HUDEP-2 (cell line): Measurements from ENCODE around the gene CFAP73.
A peak's percentile ranks its signal among the peaks of the same experiment; 100 is the strongest.
"Not testable (repeated sequence)": the region's sequence is repeated elsewhere in the genome, so short reads cannot be mapped to it uniquely, and the experiment has no call there.

Source experiments
- DNase-seq, 76 experiments: peaks; one replicate each; lab custom pipeline; 2025; ENCODE audit not compliant: unreplicated experiment in 76 of 76; lab: John Stamatoyannopoulos, UW

CFAP73 gene

DNA sequence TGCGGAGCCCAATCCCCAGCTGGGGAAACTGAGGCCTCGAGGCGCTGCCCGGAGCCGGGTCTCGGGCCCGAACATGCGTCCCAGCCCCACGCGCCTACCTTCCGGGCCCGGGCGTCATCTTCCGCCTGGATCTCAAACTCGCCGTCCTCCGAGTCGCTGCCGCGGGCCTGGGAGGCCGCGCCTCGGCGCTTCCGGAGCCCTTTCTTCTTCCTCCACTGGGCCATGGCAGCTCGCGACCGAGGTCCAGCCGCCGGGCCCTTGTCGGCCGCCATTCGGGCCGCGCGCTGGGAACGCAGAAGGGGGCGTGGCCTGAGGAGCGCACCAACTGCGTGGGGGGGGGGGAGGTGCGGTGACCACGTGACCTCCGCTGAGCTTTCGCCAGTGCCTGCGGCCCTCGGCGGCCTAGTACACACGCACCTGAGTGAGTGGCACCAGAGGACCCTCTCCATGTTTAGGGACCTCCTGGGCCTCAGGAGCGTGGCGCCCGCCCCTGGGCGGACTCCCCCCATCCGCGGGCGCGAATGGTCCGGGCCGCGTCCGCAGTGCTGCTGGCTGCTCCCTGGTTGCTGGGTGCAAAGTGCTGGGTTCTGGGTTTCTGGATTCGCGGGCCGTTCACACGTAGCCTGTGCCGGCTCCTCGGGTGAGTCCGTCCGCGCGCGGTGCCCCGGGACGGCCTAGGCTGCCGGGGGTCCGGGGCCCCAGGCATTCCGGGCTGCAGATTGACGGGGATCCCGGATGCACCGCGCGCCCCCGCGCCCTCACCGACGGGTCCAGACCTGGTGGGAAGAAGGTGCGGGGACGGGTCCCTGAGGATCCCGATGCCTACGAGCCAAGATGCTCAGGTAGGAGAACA lies 35.9 kb downstream of the CFAP73 start, which contains the start of the genes DDX54 and RITA1:
Gene DDX54 (minus strand): TSS at position 299 of the 853 bp plus-strand sequence. CDS start 27 bp downstream, at position 272.
Gene RITA1 (plus strand): TSS at position 542 of the 853 bp plus-strand sequence. CDS start 1,026 bp downstream, outside the sequence.
- DNase-seq, result peak in 72 of 76 experiments; percentile 20 to 96 (median 71)

GRCh38 chr12:113186033-113186365 lies 36.5 kb downstream of the CFAP73 start:
- peak in 16 of 76 experiments; percentile 12 to 55 (median 26) for DNase-seq

DNA sequence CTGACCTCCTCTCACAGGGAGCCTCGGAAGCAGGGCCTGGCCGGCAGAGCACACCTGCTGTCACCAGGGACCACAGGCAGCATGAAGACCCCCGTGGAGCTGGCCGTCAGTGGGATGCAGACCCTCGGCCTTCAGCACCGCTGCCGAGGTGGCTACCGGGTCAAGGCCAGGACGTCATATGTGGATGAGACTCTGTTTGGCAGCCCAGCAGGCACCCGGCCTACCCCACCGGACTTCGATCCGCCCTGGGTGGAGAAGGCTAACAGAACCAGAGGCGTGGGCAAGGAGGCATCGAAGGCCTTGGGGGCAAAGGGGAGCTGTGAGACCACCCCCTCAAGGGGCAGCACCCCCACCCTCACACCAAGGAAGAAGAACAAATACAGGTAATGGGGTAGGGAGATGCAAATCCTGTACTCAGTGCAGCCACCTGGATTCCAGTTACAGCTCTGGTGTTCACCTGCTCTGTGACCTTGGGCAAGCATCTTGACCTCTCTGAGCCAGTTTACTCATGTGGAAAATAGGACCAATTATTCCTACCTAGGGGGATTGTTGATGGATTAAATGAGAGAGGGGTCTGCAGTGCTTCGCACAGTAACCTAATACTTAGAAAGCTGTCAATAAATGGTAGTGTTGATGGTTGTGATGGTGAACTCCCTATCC lies 37.3 kb downstream of the CFAP73 start:
- DNase-seq, result no peak

DNA sequence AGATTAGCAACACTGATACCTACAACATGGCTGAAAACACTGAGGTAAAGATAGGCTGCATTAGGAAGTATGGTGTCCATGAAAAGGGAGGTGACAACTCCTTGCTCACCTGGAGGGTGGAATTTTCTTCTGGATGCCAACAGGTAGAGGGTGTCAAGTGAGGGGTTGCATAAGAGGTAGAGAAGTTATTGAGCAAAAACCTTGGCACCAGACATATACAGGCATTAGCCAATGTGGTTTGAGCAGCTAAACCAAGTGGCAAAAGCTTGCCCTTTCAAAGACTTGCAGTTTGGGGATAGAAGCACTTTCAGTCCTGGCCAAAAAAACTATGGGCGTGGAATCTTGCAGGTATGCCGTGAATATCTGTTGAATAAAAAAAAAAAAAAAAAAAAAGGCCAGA lies 39.8 kb downstream of the CFAP73 start:
- no peak for DNase-seq

DNA sequence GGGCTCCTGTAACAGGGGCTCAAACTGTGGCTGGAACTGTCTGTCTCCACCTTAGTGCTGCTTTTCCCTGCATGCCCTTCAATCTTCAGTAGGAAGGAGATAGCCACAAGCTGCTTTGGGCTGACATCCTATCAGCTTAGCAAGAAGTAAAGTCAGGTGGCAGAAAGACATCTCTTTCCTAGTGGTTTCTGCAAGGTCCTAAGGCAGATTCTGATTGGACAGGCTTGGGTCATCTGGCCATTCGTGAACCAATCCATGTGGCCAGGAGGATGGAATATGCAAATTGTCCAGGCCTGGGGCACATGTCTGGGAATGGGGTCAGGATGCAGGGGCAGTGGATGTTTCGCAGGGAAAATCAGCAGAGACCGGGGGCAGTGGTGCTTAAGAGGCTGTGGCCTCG lies 41.2 kb downstream of the CFAP73 start:
- DNase-seq, result peak in 69 of 76 experiments; percentile 8 to 89 (median 48)

DNA sequence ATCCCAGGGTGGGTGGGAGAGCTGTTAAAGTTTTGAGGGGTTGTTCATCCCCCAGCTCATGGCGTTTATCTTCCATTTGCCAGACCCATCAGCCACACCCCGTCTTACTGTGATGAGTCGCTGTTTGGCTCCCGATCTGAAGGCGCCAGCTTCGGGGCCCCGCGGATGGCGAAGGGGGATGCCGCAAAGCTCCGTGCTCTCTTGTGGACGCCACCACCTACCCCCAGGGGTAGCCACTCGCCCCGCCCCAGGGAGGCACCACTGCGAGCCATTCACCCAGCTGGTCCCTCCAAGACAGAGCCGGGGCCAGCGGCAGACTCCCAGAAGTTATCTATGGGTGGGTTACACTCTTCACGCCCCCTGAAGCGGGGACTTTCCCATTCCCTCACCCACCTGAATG lies 41.7 kb downstream of the CFAP73 start:
- DNase-seq, result peak in 45 of 76 experiments; percentile 6 to 65 (median 35)

GRCh38 chr12:113194971-113195391 lies 45.5 kb downstream of the CFAP73 start:
- no peak for DNase-seq

GRCh38 chr12:113195598-113195997 lies 46.1 kb downstream of the CFAP73 start:
- DNase-seq, result no peak

- DNase-seq, result no peak
These were observed 47.1 kb downstream of the CFAP73 start for GRCh38 chr12:113196582-113196981.

- DNase-seq, result peak in 69 of 76 experiments; percentile 3 to 75 (median 45)
These were observed 47.5 kb downstream of the CFAP73 start for GRCh38 chr12:113196990-113197389.

DNA sequence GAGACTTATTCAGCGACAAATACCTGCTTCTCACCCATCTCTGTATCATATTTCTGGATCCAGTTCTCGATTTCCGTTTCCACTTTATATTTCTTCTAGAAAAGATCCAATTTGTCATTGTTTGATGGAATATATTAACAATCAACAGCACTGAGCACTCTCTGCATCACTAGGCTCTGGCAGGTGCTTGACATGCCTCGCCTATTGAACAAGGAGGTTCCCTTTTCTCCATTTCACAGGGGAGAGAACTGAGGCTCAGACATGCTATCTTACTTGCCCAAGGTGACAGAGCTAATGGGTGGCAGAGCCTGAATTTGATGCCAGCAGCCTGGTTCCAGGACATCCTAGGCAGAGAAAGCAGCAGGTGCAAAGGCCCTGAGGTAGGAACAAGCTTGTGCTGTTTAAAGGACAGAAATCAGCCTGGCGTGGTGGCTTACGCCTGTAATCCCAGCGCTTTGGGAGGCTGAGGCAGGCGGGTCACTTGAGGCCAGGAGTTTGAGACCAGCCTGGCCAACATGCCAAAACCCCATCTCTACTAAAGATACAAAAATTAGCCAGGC lies 48.1 kb downstream of the CFAP73 start:
- DNase-seq, result no peak

- no peak for DNase-seq
These were observed 48.8 kb downstream of the CFAP73 start for GRCh38 chr12:113198296-113198695.

DNA sequence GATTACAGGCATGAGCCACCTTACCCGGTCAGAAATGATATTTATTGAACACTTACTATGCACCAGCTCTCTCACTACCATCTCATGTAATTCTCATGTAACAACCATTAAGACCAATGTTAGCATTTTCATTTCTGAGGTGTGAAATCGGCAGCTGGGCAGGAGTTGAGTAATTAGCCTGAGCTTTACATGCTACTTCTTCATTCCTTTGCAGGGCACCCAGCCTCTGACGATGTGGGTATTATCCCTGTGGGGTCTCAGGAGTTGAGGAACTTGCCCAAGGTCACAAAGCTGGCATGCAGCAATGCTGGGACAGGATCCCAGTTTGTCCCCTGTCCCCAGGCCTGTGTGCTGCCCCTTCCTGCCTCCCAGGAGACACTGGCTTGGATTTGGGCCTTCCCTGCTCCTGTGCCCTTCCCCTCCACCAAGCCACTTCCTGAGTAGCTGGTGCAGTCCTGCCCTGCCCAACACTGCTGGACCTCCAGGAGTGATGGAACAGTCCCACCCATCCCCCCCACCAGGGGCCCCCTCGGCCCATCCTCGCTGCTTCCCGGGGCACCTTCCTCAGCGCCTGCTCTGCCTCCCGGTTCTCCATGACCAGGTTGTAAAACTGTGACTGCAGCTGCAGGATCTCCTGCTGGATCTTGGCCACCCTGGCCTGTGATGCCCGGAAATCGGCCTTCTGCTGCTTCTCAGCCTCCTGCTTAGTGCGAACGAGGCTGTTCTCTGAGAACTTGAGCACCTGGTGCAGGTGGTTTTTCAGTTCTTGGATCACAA lies 50.7 kb downstream of the CFAP73 start:
- no peak for DNase-seq

- no peak for DNase-seq
These were observed 52.0 kb downstream of the CFAP73 start for GRCh38 chr12:113201187-113202177.

DNA sequence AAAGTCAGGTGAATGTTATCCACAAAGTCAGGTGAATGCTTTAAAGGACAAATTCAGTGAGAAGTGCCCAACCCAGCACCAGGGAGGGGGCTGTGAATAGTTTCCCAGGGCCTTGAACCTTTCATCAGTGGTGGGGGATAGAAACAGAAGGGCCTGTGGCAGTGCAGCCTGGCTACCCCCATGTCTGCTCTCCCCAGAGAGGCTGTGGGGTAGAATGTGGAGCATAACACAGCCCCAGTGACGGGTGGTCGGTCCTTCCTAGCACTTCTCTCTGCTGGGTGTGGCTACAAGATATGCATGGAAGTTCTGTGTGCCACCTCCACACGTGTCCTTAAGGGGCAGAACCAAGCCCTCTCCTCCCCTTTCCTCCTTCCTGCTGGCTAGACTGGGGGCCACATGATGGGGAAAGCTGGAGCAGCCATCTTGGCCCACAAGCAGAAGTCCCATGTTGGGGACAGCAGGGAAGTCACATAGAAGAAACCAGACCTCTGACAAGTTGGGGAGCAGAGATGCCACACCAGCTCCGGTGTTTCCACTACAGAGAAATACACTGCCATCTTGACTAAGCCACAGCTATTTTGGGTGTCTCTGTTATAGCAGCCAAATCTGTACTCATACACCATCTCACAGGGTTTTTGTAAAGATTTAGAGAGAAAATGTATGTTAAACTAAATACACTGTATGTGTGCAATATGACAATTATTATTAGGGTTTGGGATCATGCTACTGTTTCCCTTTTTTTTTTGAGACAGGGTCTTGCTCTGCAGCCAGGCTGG lies 53.0 kb downstream of the CFAP73 start:
- no peak for DNase-seq

- no peak for DNase-seq
These were observed 54.6 kb downstream of the CFAP73 start for GRCh38 chr12:113203852-113204760.

- DNase-seq, result no peak
These were observed 55.3 kb downstream of the CFAP73 start for GRCh38 chr12:113204804-113205203.

DNA sequence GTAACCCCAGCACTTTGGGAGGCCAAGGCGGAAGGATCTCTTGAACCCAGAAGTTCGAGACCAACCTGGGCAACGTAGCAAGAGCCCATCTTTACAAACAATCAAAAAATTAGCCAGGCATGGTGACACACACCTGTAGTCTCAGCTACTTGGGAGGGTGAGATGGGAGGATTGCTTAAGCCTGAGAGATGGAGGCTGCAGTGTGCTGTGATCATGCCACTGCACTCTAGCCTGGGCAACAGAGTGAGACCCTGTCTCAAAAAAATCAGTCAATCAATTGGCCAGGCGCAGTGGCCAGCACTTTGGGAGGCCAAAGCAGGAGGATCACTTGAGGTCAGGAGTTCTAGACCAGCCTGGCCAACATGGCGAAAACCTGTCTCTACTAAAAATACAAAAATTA lies 57.3 kb downstream of the CFAP73 start:
- DNase-seq, result not testable (repeated sequence)
